HepG2 (cell line): ENCODE data around the gene RFX7. TPM values are rescaled to one million over a fixed set of nuclear protein-coding genes. Genes with fewer than 3 reads are reported as not detected.

Source experiments
- ATAC-seq: fragments of 200-7000 bp; cut with Tn5 transposase; 3 replicates; pipeline ENCODE4 v1.9.1; 2020; ENCODE audit warnings: mild to moderate bottlenecking, moderate library complexity
- BruUV-seq: library from RNA; stranded (reverse); fragments of 400-500 nt; replicated peaks from 2 replicates; lab custom pipeline; 2021; lab: Mats Ljungman, UMichigan
- CTCF ChIA-PET: fragments of 300-600 bp; formaldehyde crosslinking; extraction: SDS; loops from one replicate; lab custom pipeline; 2021; ENCODE audit warnings: low total read pairs, inconsistent platforms, low intra/inter-chr PET ratio; lab: Yijun Ruan, JAX
- POLR2A ChIA-PET: fragments of 350-600 bp; sonication (Branson Sonifier 250); formaldehyde crosslinking; loops from one replicate; lab custom pipeline; 2020; ENCODE audit warnings: antibody characterized with exemption, inconsistent platforms; lab: Yijun Ruan, JAX
- DNase-seq: peaks from one replicate; pipeline ENCODE4 v3.0.0-alpha.2; 2015; ENCODE audit warnings: low spot score
- FAIRE-seq: peaks from 3 replicates; lab custom pipeline; 2011; peaks lifted over from hg19 to GRCh38; lab: Jason Lieb, UNC
- H2AFZ ChIP-seq: one replicate; pipeline ENCODE4 v1.6.1; 2011; ENCODE audit warnings: low read length, inconsistent platforms
- H3K27ac ChIP-seq: fragments of 300-600 bp; 3 replicates; pipeline ENCODE4 v1.8.0; 2011; ENCODE audit warnings: mixed run types, mild to moderate bottlenecking, mixed read lengths, low read length, inconsistent platforms; ENCODE audit not compliant: insufficient read depth; ENCODE audit errors: extremely low read length
- H3K27me3 ChIP-seq, 2 experiments: fragments of 200-600 bp in 1 of 2; 2 replicates in 1 of 2; 3 replicates in 1 of 2; pipeline versions ENCODE4 v1.6.0 to v1.8.0; 2011; ENCODE audit warnings: low read length in 2 of 2, mild to moderate bottlenecking in 2 of 2, moderate library complexity in 2 of 2, inconsistent platforms in 1 of 2; ENCODE audit not compliant: insufficient read depth in 2 of 2, control insufficient read depth in 1 of 2
- H3K36me3 ChIP-seq, 2 experiments: fragments of 200-600 bp in 1 of 2; replicated peaks in 1 of 2; 2 replicates in 1 of 2; 3 replicates in 1 of 2; pipeline versions ENCODE4 v1.5.1 to v1.8.0; 2011; ENCODE audit warnings: low read length in 2 of 2, inconsistent platforms in 1 of 2; ENCODE audit not compliant: insufficient read depth in 2 of 2, control insufficient read depth in 1 of 2
- H3K4me1 ChIP-seq: 2 replicates; pipeline ENCODE4 v1.5.1; 2012; ENCODE audit warnings: low read length, inconsistent platforms; ENCODE audit not compliant: insufficient read depth
- H3K4me2 ChIP-seq: 2 replicates; pipeline ENCODE4 v1.6.0; 2011; ENCODE audit warnings: low read depth, low read length, inconsistent platforms
- H3K4me3 ChIP-seq, 3 experiments: fragments of 200-600 bp in 1 of 3; sonication (generic), shearing (Covaris generic) in 1 of 3; replicated peaks in 1 of 3; 2 replicates each; pipeline ENCODE4 v1.5.1; 2011 to 2016; ENCODE audit warnings: low read length in 3 of 3, inconsistent platforms in 2 of 3, low read depth in 2 of 3, mild to moderate bottlenecking in 2 of 3, control low read depth in 1 of 3, mixed read lengths in 1 of 3; ENCODE audit not compliant: insufficient read depth in 1 of 3
- H3K79me2 ChIP-seq: one replicate; pipeline ENCODE4 v1.6.1; 2011; ENCODE audit warnings: low read length, inconsistent platforms; ENCODE audit not compliant: insufficient read depth
- H3K9ac ChIP-seq: 2 replicates; pipeline ENCODE4 v1.6.0; 2011; ENCODE audit warnings: mild to moderate bottlenecking, low read depth, low read length, inconsistent platforms; ENCODE audit not compliant: insufficient read depth
- H3K9me3 ChIP-seq: 2 replicates; pipeline ENCODE4 v1.5.1; 2012; ENCODE audit warnings: mild to moderate bottlenecking, low read length
- H4K20me1 ChIP-seq: 2 replicates; pipeline ENCODE4 v1.6.0; 2011; ENCODE audit warnings: inconsistent platforms, mild to moderate bottlenecking, low read length, moderate library complexity; ENCODE audit not compliant: insufficient read depth
- ASH2L ChIP-seq: fragments of 300-600, 200-600 bp; sonication (generic); IDR thresholded peaks from 2 replicates; pipeline ENCODE4 v1.7.0; 2017; ENCODE audit warnings: low read depth, mild to moderate bottlenecking, moderate library complexity, mixed read lengths, low read length; ENCODE audit not compliant: insufficient read length
- EP300 ChIP-seq, 3 experiments: sonication (generic) in 1 of 3; formaldehyde crosslinking in 1 of 3; IDR thresholded peaks; 2 replicates each; pipeline versions ENCODE4 v1.5.1 to v1.6.1; 2011 to 2020; ENCODE audit warnings: low read depth in 2 of 3, low read length in 2 of 3, borderline replicate concordance in 1 of 3, improper control_type of control experiment in 1 of 3, mild to moderate bottlenecking in 1 of 3, missing genetic modification reagents in 1 of 3, moderate library complexity in 1 of 3
- HNF4A ChIP-seq: sonication (generic); formaldehyde crosslinking; IDR thresholded peaks from 2 replicates; pipeline ENCODE4 v1.4.0; 2020; ENCODE audit warnings: missing genetic modification reagents
- KLF16 ChIP-seq, 2 experiments: sonication (generic) in 1 of 2; formaldehyde crosslinking in 1 of 2; IDR thresholded peaks; 2 replicates each; pipeline versions ENCODE4 v1.6.1 to v1.8.0; 2016 to 2023; ENCODE audit warnings: missing genetic modification reagents in 2 of 2, missing compliant biosample characterization in 1 of 2
- MAF1 ChIP-seq: sonication (generic); formaldehyde crosslinking; IDR thresholded peaks from 2 replicates; pipeline ENCODE4 v1.5.0; 2020; ENCODE audit warnings: missing genetic modification reagents, borderline replicate concordance
- RARA ChIP-seq: IDR thresholded peaks from 2 replicates; pipeline ENCODE4 v1.6.1; 2016; ENCODE audit warnings: missing genetic modification reagents, missing compliant biosample characterization
- RXRA ChIP-seq: sonication (generic); formaldehyde crosslinking; IDR thresholded peaks from 2 replicates; pipeline ENCODE4 v1.5.1; 2020; ENCODE audit warnings: missing genetic modification reagents
- TEAD3 ChIP-seq: optimal IDR thresholded peaks from 2 replicates; pipeline ENCODE3; 2016; ENCODE audit warnings: borderline replicate concordance
- ZBTB33 ChIP-seq: sonication (generic); formaldehyde crosslinking; IDR thresholded peaks from 2 replicates; pipeline ENCODE4 v1.4.0; 2020; ENCODE audit warnings: missing genetic modification reagents
- ZMYM4 ChIP-seq: sonication (generic); formaldehyde crosslinking; IDR thresholded peaks from 2 replicates; pipeline ENCODE4 v1.8.1; 2023; ENCODE audit warnings: mild to moderate bottlenecking, missing genetic modification reagents
- ZNF646 ChIP-seq: sonication (generic); formaldehyde crosslinking; IDR thresholded peaks from 2 replicates; pipeline ENCODE4 v1.9.0; 2021; ENCODE audit warnings: mild to moderate bottlenecking, missing genetic modification reagents
- WGBS: methylation state at CpG from one replicate; pipeline ENCODE4 v1.1.6; 2017; ENCODE audit warnings: low lambda C conversion rate; 5-methylcytosine and 5-hydroxymethylcytosine counted together
- in situ Hi-C: cut with HindIII; loops from 2 replicates; pipeline ENCODE4 v1.10.0; 2017; ENCODE audit warnings: low pct_unique_long_range_greater_than_20kb; ENCODE audit not compliant: extremely low pct_ligation_motif_present
- intact Hi-C: fragments of 100-400 bp; cut with micrococcal nuclease; formaldehyde crosslinking; loops from one replicate; pipeline ENCODE4 v1.10.0; 2022; ENCODE audit not compliant: unreplicated experiment
- polyA plus RNA-seq, 8 experiments: library from polyadenylated mRNA; depleted of rRNA in 3 of 8; stranded (reverse) in 7 of 8; unstranded in 1 of 8; fragments of >200 nt; fragmentation: Illumina TruSeq in 4 of 8; extraction: Trizol in 4 of 8; gene quantifications; 2 replicates each; pipeline versions ENCODE4 v1.2.1 to v1.2.3, GENCODE V29; 2011 to 2016; ENCODE audit warnings: low read depth in 4 of 8, missing spikeins in 1 of 8, mixed read lengths in 1 of 8; ENCODE audit not compliant: insufficient read depth in 1 of 8
- total RNA-seq, 5 experiments: library from RNA; depleted of rRNA; stranded (reverse); fragments of >200 nt; fragmentation: Illumina TruSeq; extraction: Trizol; gene quantifications; 2 replicates each; pipeline ENCODE4 v1.2.3, GENCODE V29; 2016; ENCODE audit warnings: low read depth in 1 of 5

Gene RFX7
- total and polyA plus RNA-seq, 2 of the 13 experiments (the other 11 are each of a cell fraction or from before 2014, with no cell fraction given) = 8.5 to 10.4 TPM

GRCh38 chr15:56042498-56042897 lies 201.2 kb downstream of the RFX7 start:
- H3K4me2 ChIP-seq = peak overlapping the region; percentile 79
- TF ChIP-seq KLF16 (CRISPR knock-in tag; IDR thresholded peaks at IDR 0.05) = 0 out of 4 replicates have a peak, but pooled peaks of 1 of the 2 experiments have one; percentile 12
- peak; percentile 37; the same call in 1 of the 2 replicates for TF ChIP-seq HNF4A (CRISPR knock-in tag)
- TF ChIP-seq MAF1 (CRISPR knock-in tag) = no peak
- peak; percentile 49 for TF ChIP-seq RARA (CRISPR knock-in tag)
- TF ChIP-seq ZMYM4 (CRISPR knock-in tag) = peak; percentile 44; the same call in 1 of the 2 replicates
- peak; percentile 65 for TF ChIP-seq ZBTB33 (CRISPR knock-in tag)
- peak in 1 of 2 experiments; percentile 27; a peak in 1 of 4 replicates for TF ChIP-seq EP300 (IDR thresholded peaks at IDR 0.05; ENCODE audit: low read depth in 2 of 2, low read length in 2 of 2)
- TF ChIP-seq EP300 (CRISPR knock-in tag; IDR thresholded peaks at IDR 0.05; ENCODE audit: borderline replicate concordance) = peak; percentile 58; the same call in 1 of the 2 replicates
- peak; percentile 34; the same call in 1 of the 2 replicates for TF ChIP-seq RXRA (CRISPR knock-in tag)
- peak; percentile 78 for TF ChIP-seq TEAD3
- TF ChIP-seq ASH2L = peak; percentile 36
- peak; percentile 82 for TF ChIP-seq ZNF646 (CRISPR knock-in tag)

More at GRCh38 chr15:56042498-56042897, 201.2 kb downstream of the RFX7 start:
- in situ Hi-C loops = no loop called here
- Histone ChIP-seq H3K79me2 (no peaks in the 10 kb centered on the region), H3K27ac (no peak overlapping the region), H4K20me1 (no peaks in the 10 kb centered on the region), H3K36me3 (no peaks in the 10 kb centered on the region), H2AFZ (peak overlapping the region; percentile 83), H3K9ac (peak overlapping the region; percentile 44; the same call in 1 of the 2 replicates), H3K4me3 (peak overlapping the region in 1 of 3 experiments; percentile 9; a peak in 1 of 6 replicates), H3K9me3 (no peaks in the 10 kb centered on the region), H3K4me1 (peaks cover 42% of the 10 kb centered on the region), H3K27me3 (no peaks in the 10 kb centered on the region)
- ChIA-PET CTCF (no interaction called here), POLR2A (interaction anchor here (0.7 to 1.0 kb wide), 4 partner anchors 11 to 50 kb away, joined by 3 to 7 read pairs (median 6); partner anchors contain the start of gene NEDD4)
- ATAC-seq (peak; percentile 83), DNase-seq (peak; percentile 78), FAIRE-seq (no peak)
- no TSS peak for BruUV-seq
- WGBS = 32% methylated on average over 3 of the region's 4 CpGs
- intact Hi-C loops = no loop called here
